SW480 (cell line): ENCODE data around the gene ZSWIM4.

ENCODE experiments used
- DNase-seq: peaks from one replicate; pipeline ENCODE4 v3.0.0-alpha.2; 2016; ENCODE audit warnings: low spot score

ZSWIM4 gene

DNA sequence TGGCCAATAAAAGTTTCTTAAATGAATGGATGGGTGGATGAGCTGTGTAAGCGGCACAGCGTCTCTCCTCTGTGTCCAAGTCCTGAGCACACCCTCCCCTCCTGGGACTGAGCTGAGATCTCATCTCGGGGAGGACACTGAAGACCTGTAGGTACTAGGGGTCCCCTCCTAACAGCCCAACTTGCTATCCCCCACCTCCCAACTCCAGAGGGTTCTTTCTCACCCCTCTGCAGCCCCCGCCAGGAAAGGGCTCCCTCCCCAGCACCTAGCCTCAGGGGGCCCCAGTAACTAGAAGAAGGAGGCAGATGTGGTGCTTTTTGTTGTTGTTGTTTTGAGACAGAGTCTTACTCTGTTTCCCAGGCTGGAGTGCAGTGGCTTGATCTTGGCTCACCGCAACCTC is 80.6 kb downstream of the ZSWIM4 start:
- DNase-seq, result no peak

DNA sequence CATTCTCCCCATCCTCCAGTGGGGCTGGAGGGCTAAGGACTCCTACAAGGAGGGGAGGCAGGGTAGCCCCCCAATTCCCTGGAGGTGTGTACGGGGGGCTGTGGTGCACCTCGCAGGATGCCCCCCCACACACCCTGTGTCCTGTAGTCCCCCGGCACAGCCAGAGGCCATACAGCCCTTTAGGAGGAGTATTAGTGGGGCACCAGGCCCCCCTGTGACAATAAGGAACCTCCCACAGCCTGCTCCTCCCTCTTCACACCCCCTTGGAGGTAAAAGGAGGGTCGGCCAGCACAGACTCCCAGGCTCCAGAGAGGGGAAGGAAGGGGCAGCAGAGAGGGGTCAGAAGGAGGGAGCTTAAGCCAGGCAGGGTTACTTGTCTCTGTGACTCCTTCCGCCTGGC is 81.6 kb downstream of the ZSWIM4 start, which contains the start of gene NANOS3:
NANOS3 (plus strand) TSS at position 301 of the 400 bp plus-strand sequence. CDS start 115 bp downstream, outside the sequence.
- DNase-seq, result no peak

DNA sequence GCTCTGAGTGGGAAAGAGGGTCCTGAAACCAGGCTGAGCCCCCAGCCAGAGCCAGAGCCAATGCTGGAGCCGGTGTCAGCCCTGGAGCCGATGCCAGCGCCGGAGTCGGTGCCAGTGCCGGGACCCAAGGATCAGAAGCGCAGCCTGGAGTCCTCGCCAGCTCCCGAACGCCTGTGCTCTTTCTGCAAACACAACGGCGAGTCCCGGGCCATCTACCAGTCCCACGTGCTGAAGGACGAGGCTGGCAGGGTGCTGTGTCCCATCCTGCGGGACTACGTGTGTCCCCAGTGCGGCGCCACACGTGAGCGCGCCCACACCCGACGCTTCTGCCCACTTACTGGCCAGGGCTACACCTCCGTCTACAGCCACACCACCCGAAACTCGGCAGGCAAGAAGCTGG is 82.1 kb downstream of the ZSWIM4 start:
- no peak for DNase-seq

DNA sequence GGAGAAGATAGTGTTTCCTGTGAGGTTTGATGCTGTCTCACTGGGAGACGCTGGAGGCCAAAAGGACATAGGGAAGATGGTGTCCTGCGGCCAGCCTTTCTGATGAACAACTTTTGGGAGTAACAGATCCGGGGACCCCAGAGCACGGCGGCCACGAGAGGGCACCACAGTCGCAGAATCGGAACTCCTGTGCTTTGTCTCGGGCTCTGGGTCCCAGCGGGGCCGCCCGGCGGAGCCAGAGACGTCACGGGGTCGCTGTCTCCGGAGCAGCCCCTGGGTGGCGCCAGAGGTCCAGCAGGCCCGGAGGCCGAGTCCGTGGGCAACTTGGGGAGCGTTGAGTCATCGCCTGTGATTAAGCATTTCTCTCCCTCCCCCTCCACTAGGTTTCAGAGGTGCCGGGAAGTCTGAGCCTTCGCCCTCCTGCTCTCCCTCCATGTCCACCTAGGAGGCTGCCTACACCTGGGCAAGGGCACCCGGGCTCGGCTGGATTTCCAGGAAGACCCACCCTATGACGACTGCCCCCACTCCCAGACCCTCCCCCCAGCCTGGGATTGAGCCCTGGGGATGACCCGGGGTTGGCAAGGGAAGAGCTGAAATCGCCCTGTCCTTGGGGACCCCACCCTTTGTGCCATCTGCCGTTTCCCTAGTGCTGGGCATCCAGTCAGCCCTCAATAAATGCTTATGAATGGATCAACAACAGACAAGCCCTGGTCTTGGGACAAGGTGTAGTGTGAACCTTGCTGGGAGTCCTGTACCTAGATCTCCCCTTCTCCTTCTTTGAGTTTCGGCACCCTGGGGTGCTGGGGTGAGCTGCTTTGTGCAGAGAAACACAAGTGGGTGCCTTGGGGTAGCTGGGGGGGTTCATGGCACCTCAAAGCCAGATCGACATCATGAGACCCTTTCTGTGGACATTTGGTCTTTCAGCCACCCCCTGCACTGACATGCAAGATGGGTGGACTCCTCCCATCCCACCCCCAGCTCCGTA is 85.1 kb downstream of the ZSWIM4 start:
- peak; percentile 97 for DNase-seq

DNA sequence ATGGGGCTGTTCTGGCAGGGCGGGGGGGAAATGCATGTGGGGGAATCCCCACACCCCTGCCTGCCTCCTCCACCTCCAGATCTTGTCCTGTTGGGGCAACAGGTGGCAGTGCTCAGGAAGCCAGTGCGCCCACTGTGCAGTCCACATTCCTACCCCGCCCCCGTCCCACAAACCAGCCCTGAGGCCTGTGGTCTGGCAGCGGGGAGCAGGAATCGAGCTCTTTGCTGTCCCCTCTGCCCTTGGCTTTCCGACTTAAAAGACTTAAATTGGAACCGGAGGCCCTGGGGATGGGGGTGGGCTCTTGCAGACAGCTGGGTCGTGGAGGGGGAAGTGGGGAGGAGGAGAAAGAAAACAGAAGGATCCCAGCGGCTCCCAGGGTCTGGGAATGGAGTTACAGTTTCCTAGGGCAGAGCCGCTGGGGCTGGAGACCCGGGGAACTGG is 86.0 kb downstream of the ZSWIM4 start:
- peak; percentile 69 for DNase-seq
